ENCODE measurements around the gene RTN4RL1.

RTN4RL1 gene

DNA sequence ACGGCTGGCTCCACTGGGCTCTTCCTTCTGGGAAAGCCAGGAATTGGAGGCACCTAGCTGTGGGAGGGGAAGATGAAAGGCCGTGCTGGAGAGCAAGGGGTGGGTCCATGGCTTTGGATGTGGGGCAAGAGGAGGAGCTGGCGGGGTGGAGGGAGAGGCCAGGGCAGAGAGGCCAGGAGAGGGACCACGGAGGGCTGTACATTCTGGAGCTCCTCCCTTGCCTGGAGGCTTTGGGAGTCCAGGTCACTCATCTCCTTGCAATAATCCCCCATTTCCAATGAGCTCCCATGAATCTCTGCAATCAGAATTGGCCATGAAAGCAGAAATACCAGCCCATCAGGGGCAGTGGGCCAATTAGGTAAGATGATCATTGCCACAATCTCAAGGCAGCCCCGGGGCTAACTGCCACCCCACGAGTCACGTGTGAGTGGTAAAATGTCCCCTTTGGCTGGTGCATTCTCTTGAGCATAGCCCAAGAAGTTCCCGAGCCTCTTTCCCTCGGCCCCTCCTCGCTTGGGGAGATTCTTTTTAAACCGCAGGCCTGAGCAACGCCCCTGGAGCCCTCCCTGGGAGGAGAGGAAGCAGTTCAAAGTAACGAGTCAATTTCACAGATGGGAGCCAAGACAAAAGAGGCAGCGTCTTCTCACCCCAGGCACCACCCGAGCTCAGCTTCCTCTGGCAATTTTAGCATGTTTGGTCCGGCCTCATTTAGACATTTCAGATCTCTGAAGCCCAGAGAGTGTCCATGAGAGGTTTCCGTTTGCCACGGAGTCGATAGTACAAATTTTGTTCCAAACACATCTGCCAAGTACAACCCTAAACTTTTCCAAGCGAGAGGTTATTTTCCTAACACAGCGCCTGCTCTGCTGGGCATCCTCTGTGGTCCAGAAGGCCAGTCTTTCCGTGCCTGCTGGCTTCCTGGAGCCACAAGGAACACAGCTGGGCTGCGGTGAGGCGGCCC, 13.4 kb downstream of the RTN4RL1 start:
- no peak overlapping the region for H3K27ac Mint-ChIP-seq
- H3K27me3 Mint-ChIP-seq, result peaks cover 2% of the 10 kb centered on the region
- peaks cover 4% of the 10 kb centered on the region for H3K4me1 Mint-ChIP-seq
- no peaks in the 10 kb centered on the region for H3K9me3 Mint-ChIP-seq
- H3K4me3 Mint-ChIP-seq, result no peak overlapping the region
- H3K36me3 Mint-ChIP-seq, result peaks cover 2% of the 10 kb centered on the region

DNA sequence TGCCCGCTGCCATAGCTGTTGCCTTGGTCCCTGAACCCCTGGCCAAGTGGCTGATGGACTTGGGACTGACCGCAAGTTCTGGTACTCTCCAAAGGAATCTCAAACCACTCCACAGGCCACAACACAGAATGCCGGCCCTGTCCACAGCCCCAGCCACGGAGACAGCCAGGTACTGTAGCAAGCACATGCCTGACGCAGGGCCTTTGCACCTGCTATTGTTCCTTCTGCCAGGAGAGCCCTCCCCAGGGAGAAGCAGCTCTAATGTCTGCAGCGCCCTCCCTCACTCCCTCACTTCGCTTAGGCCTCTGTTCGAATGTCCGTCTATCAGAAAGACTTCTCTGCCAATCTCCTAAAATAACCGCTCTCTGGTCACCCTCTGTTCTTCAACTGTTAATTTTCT, 15.4 kb downstream of the RTN4RL1 start:
- Mint-ChIP-seq H3K36me3 (peaks cover 2% of the 10 kb centered on the region), H3K27me3 (peaks cover 2% of the 10 kb centered on the region), H3K4me1 (peaks cover 4% of the 10 kb centered on the region), H3K27ac (no peak overlapping the region), H3K9me3 (no peaks in the 10 kb centered on the region), H3K4me3 (no peak overlapping the region)

DNA sequence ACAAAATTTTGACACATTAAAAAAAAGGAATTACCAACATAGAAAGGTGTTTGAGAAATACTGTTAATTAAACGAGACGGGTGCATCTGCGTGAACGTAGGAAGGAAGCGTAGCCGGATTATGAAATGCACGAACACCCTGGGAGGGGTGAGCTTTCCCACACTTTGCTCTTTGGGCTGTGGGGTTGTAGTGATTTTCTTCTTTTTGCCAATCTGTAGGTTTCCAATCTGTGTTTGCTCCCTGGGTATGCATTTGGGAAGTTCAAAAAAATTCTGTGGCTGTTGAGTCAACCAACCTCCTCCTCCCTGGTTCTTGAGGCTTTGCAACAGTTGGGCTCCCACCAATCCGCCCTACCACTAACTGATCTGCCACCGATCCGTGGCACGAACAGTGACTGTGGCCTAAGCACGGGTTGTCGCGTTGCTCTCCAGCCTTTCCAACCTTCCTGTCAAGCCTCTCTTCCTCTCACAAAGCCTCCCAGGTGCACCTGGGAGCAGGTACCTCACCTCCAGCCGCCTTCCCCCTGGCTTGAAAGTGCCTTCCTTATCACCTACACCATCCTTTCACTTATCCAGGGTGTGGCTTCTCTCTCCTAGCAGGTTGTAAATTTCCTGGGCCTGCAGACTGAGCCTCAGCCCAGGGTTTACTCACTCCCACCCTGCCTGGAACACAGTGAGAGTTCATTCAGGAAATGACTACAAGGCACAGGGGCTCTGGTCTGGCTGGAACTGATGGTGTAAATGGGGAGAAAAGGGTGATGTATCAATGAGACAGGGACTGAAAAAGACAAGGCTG, 16.6 kb downstream of the RTN4RL1 start:
- Mint-ChIP-seq H3K4me1 (peaks cover 4% of the 10 kb centered on the region), H3K9me3 (no peaks in the 10 kb centered on the region), H3K27ac (no peak overlapping the region), H3K36me3 (peaks cover 2% of the 10 kb centered on the region), H3K4me3 (no peak overlapping the region), H3K27me3 (peaks cover 2% of the 10 kb centered on the region)

DNA sequence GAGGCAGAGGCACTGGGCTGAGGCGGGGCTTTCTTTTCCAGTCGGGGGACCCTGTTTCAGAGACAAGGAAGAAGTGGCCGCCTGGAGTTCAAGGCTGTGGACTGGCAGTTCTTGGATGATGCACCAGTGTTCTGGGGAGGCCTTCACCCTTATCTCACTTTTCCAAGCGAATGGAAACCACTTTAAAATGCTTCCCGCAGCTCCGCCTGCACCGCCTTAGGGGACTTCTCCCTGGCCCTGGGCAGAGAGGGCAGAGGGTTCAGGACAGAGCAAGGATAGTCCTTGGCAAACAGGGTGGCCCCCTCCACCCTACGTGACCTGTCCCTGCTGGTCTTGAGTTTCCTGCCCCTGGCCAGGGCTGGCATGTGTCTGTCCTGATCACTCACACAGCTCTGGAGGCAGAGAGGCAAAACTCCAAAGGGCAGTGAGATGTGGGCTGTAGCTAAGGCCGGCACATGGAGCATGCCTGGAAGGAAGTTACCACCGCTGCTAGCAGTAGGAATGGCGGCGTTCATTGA, 20.6 kb downstream of the RTN4RL1 start:
- no peaks in the 10 kb centered on the region for H3K9me3 Mint-ChIP-seq
- no peak overlapping the region for H3K4me3 Mint-ChIP-seq
- no peaks in the 10 kb centered on the region for H3K36me3 Mint-ChIP-seq
- peaks cover under 1% of the 10 kb centered on the region for H3K27me3 Mint-ChIP-seq
- peaks cover under 1% of the 10 kb centered on the region for H3K4me1 Mint-ChIP-seq
- no peak overlapping the region for H3K27ac Mint-ChIP-seq

DNA sequence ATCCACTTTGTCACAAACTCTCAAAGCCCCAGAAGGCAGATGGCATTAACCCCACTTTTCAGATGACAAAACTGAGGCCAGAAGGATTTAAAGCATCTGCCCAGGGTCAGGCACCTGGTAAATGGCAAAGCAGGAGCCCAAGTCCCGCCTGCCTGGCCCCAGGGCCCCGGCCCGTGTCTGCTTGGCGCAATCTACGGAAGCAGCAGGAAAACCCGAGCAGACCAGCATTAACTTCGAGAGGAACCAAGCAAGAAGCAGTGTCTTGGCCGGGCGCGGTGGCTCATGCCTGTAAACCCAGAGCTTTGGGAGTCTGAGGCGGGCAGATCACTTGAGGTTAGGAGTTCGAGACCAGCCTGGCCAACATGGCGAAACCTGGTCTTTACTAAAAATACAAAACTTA, 21.6 kb downstream of the RTN4RL1 start:
- Mint-ChIP-seq H3K4me3 (no peak overlapping the region), H3K4me1 (peaks cover 4% of the 10 kb centered on the region), H3K36me3 (peaks cover 1% of the 10 kb centered on the region), H3K9me3 (no peaks in the 10 kb centered on the region), H3K27ac (no peak overlapping the region), H3K27me3 (peaks cover 7% of the 10 kb centered on the region)

DNA sequence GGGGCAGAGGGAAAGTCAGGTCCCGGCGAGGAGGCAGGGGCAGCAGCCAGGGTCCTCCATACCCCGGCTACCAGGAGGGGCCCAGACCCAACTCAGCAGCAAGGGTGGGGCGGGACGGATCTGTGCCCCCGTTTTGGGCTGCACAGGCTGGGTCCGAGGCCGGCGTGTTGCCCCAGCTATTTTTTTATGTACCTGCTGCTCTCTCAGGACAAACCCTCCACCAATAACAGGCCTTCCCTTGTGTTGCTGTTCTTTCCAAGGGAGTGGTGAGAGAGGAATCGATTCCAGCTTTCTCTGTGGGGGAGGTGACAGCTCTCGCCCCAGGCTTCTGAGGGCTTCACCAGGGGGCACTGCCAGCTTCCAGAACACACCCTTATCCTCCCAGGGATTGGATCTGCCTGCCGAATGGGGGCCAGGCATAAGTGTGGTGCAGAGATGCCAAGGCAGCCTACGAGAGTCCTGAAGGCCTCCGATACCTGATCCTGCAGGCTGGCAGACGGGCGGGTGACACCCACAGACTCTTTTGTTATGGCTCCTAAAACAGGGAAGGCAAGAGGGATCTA, 22.3 kb downstream of the RTN4RL1 start:
- peaks cover 1% of the 10 kb centered on the region for H3K36me3 Mint-ChIP-seq
- H3K9me3 Mint-ChIP-seq, result no peaks in the 10 kb centered on the region
- no peak overlapping the region for H3K27ac Mint-ChIP-seq
- H3K27me3 Mint-ChIP-seq, result peaks cover 7% of the 10 kb centered on the region
- H3K4me3 Mint-ChIP-seq, result no peak overlapping the region
- H3K4me1 Mint-ChIP-seq, result peaks cover 4% of the 10 kb centered on the region

DNA sequence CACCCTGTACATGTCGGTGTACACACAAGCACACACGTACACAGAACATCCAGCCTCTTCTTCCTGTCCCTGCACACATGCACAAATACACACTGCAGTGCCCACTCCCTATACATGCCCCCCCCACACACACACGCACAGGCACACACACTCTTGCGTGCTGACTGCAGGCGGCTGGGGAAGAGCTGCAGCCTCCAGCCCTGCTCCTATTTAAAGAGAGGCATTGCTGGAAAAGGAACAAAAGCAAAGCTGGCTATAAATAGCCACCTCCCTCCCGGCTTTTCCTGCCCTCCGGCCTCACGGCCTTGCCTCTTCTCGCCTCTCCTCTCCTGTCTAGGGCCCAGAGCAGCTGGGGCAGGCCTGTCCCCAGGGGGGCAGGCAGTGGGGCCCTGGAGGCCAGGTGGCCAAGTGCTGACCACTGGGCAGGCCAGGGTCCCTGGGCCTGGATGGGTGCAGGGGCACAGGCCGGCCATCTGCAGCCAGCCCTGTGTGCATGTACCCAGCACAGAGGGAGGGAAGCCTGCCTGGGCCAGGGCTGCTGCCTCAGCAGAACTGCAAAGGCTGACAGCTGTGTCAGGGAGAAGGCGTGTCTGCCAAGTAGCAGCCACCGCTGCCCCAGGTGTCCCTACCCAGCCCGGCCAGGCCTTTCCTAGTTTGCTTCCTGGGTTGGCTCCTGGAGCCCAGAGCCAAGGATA, 25.4 kb downstream of the RTN4RL1 start:
- Mint-ChIP-seq H3K4me3 (peak overlapping the region; percentile 77), H3K9me3 (no peaks in the 10 kb centered on the region), H3K27me3 (peaks cover 18% of the 10 kb centered on the region), H3K27ac (no peak overlapping the region), H3K36me3 (peaks cover 1% of the 10 kb centered on the region), H3K4me1 (peaks cover 4% of the 10 kb centered on the region)

DNA sequence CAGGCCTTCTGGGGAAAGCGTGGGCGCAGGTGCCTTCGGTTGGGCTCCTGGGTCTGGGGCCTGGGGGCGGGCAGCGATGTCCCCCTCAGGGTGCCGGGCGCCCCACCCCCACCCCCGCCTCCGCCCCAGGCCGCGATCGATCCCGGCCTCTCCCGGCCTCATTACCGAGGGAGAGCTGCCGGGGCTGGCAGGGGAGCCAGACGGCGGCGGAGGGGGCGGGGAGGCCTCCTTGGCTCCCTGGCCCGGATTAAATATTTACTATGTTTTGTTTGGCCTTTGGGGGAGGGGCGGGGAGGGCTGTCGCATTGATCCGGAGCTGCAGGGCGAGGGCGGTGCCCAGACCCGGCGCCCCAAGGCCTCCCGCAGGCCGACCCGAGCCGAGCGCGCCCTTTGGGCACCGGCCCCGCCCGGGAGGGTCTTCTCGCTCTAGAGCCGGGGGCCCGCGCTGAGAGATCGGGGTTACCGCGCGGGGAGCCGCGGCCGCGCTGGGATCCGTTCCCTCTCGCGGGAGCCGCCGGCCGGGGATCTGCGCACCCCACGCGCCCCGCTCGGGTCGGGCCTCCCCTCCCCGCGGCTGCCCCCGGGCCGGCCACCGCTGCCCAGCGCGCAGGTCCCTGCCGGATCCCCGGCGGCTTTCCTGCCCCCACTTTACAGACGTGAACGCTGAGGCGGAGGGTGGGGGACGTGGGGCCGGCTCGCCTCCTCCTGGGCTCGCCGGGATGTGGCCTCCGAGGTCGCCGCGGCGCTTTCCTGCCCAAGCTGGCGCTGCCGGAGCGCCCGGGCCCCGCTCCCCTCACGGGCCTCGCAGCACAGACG, 27.0 kb downstream of the RTN4RL1 start:
- peaks cover 4% of the 10 kb centered on the region for H3K4me1 Mint-ChIP-seq
- H3K4me3 Mint-ChIP-seq, result no peak overlapping the region
- peaks cover 20% of the 10 kb centered on the region for H3K27me3 Mint-ChIP-seq
- no peak overlapping the region for H3K27ac Mint-ChIP-seq
- H3K9me3 Mint-ChIP-seq, result no peaks in the 10 kb centered on the region
- H3K36me3 Mint-ChIP-seq, result peaks cover 1% of the 10 kb centered on the region

DNA sequence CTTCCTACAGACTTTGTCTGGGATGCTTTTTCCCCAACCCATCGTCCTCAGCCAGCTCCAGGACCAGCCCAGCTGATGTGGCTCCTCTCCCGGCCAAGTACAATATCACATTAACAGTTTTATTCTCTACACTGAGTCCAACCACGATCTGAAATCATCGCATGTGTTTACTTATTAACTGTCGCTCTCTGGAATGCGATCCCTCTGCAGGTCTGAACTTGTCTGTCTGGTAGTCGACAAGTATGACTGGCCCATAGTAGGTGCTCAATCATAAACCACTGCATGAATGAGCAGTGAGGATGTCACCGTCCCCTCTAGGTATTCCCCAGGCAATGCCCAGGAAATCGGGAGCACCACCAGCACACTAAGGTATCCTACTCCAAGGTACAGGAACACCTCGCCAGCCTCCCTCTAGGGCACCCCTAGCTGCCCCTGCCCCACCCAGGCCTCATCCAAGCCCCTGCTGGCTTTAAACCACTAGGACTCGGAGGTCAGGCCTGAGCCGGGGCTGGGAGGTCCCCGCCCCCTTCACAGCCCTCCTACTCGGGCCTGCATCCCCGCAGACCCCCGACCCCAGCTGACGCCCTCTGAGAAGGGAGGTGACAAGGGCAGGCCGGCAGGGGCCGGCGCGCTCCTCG, 27.7 kb downstream of the RTN4RL1 start:
- Mint-ChIP-seq H3K4me3 (peak overlapping the region; percentile 3), H3K27ac (no peak overlapping the region), H3K9me3 (no peaks in the 10 kb centered on the region), H3K36me3 (peaks cover 1% of the 10 kb centered on the region), H3K4me1 (peaks cover 4% of the 10 kb centered on the region), H3K27me3 (peaks cover 20% of the 10 kb centered on the region)

DNA sequence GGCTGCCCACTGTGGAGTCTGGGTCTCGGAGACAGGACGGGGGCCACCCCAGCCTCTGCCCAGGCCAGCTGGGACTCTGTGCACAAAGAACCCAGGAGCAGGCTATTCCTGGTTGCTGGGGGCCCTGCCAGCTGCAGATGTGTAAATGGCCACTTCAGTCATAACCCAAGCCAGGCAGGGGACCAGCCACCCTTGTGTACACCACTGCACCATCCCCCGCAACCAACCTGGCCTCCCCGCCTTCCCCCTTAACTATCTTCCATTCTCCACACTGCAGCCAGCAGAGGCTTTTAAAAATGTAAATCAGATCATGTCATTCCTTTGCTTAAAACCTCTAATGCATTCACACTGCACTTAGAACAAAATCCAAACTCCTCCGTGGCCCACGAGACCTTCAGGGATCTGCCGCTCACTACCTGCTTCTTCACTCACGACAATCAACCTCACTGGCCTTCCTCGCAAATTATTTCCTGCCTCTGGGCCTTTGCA, 28.3 kb downstream of the RTN4RL1 start:
- peak overlapping the region; percentile 3 for H3K4me3 Mint-ChIP-seq
- H3K27me3 Mint-ChIP-seq, result peaks cover 20% of the 10 kb centered on the region

DNA sequence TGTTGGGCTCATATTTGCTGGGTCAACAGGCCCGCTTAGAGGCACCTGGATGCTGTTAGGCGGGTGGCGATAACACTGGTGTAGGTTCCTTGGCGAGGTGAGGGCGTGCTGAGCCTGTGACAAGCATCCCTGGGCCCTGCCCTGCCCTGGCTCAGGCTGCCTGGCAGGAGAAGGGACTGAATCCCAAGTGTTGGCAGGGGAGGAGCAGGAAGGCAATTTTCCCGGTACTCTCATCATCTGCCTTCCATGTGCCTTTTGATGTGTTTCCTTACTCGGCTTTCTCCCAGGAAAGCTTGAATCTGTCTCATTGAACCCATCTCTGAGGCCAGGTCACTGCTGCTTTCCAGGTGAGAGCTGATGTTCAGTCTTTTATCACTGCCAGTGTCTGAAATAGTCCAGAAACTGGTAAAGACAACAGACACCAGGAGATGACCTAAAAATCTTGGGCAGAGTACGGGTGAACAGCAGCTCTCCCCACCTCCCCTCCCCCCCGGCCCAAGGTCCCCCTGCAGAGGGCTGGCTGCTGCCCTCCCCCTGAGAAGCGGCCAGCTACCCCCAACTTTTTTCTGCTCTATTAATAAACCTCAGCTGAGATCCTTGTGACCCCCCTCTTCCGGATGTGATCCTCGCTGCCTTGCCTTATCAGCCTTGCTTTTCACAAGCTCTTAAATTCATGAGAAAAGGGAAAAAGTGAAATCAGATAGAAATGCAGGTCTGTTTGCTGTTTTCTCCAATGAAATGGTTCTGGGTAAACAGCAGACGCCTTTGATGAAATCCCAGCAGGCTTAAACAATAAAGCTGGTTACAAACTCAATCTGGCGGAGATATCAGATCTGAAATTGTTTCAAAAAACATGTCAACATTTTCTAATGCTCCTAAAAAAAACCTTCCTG, 29.0 kb downstream of the RTN4RL1 start:
- H3K36me3 Mint-ChIP-seq, result peaks cover 1% of the 10 kb centered on the region
- H3K27me3 Mint-ChIP-seq, result peaks cover 20% of the 10 kb centered on the region
- H3K4me3 Mint-ChIP-seq, result no peak overlapping the region
- H3K9me3 Mint-ChIP-seq, result no peaks in the 10 kb centered on the region
- H3K4me1 Mint-ChIP-seq, result peaks cover 4% of the 10 kb centered on the region
- H3K27ac Mint-ChIP-seq, result no peak overlapping the region

More for the DNA sequence above, 28.3 kb downstream of the RTN4RL1 start:
- Mint-ChIP-seq H3K36me3 (peaks cover 1% of the 10 kb centered on the region), H3K27ac (no peak overlapping the region), H3K4me1 (peaks cover 4% of the 10 kb centered on the region), H3K9me3 (no peaks in the 10 kb centered on the region)

DNA sequence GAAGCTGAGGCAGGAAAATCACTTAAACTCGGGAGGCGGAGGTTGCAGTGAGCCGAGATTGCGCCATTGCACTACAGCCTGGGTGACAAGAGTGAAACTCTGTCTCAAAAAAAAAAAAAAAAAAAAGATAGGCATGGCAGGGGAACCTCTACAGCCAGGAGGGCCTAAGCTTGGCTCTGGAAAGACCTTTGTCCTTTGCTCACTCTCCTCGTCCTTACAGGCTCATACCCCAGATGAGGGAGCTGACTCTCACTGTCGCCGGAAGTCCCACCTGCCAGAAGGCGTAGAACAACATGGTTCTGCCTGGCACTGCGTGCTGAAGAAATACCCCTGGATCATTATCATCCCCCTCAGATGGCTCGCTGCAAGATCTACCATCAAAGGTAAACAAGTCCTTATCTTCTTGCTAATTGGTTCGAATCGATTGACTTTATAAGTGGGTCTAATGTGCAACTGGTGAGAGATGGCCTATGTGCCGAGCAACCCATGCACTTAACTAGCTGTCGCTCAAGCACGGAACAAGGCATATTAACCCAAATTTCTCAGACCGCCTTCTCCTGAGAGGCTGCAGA, 29.7 kb downstream of the RTN4RL1 start:
- Mint-ChIP-seq H3K9me3 (no peaks in the 10 kb centered on the region), H3K4me3 (no peak overlapping the region), H3K4me1 (peaks cover 4% of the 10 kb centered on the region), H3K36me3 (peaks cover 1% of the 10 kb centered on the region), H3K27me3 (peaks cover 20% of the 10 kb centered on the region), H3K27ac (no peak overlapping the region)

DNA sequence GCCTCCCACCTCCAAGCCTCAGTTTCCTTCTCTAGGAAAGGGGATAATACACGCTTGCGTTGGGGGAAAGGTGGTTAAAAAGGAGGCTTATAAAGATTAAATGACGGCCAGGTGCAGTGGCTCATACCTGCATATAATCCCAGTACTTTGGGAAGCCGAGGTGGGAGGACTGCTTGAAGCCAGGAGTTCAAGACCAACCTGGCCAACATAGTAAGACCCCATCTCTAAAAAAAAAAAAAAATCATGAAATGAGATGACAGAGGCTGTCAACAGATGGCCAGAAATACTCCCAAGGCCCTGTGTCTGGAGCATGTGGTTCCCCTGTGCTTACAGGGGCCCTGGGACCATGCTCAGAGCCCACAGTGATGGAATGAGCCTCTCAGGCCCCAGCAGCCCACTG, 30.4 kb downstream of the RTN4RL1 start:
- Mint-ChIP-seq H3K9me3 (no peaks in the 10 kb centered on the region), H3K27ac (no peak overlapping the region), H3K4me1 (peaks cover 4% of the 10 kb centered on the region), H3K36me3 (peaks cover 1% of the 10 kb centered on the region), H3K4me3 (no peak overlapping the region), H3K27me3 (peaks cover 20% of the 10 kb centered on the region)

Measured in activated naive CD4-positive, alpha-beta T cell treated with anti-CD3 and anti-CD28 coated beads, Interleukin-2, amount 50 U/mL, for 24 hours (primary cell).